Measurements from ENCODE around the gene ANKRD33B. TPM values are rescaled to one million over a fixed set of nuclear protein-coding genes. Genes with fewer than 3 reads are reported as not detected.

ANKRD33B gene
- total RNA-seq, 8 experiments from 2014 or later = 2.8 to 41.9 (median 5.4) TPM

DNA sequence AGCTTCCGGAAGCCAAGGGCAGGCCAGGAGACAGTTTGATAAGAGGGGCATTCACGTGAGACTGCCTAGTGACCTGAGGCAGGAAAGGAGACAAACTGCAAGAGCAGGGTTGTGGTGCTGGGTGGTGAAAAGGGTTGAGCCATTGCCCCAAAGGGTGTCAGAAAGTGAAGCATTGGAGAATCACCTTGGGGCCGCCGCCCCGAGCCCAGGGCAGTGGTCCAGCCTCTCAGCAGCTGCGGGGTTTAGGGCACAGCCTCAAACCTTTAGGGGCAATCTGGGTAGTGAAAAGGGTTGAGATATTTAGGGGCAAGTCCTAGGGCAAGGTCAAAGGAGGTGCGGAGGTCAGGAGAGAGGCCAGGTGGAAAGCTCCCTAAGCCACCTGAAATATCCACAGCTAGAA, 10.4 kb upstream of the ANKRD33B start:
- Histone ChIP-seq H3K4me1 (replicated peaks in 1 of 2) (peaks cover 0 to 13% of the 10 kb centered on the region in 2 donors), H3K27ac (no peak overlapping the region), H3K4me3 (no peak overlapping the region)
- no peak for ATAC-seq (replicated peaks in 6 of 8)
- in situ Hi-C loops (cut with MboI; ENCODE audit: low pct_unique_long_range_greater_than_20kb in 2 of 9, low sequenced_read_pairs in 9 of 9, unreplicated experiment in 9 of 9) = no loop called here
- WGBS, 10 experiments = 83 to 100% (median 97%) methylated on average over 1 to 6 of the region's 7 CpGs; no CpG with 5 or more reads in 6 of the 10 experiments

GRCh38 chr5:10555277-10555684, 8.6 kb upstream of the ANKRD33B start:
- ATAC-seq (replicated peaks in 6 of 8) = peak; percentile 23 to 98 (median 94)
- H3K27ac ChIP-seq = no peak overlapping the region
- peaks cover 0 to 13% of the 10 kb centered on the region in 2 donors for H3K4me1 ChIP-seq (replicated peaks in 1 of 2)
- H3K4me3 ChIP-seq = no peak overlapping the region
- in situ Hi-C loops (cut with MboI; ENCODE audit: low pct_unique_long_range_greater_than_20kb in 2 of 9, low sequenced_read_pairs in 9 of 9, unreplicated experiment in 9 of 9) = no loop called here
- WGBS, 10 experiments = 4 to 80% (median 51%) methylated on average over 1 to 5 of the region's 8 CpGs; no CpG with 5 or more reads in 1 of the 10 experiments

- WGBS, 10 experiments = 0 to 80% (median 59%) methylated on average over 1 to 3 of the region's 3 CpGs; no CpG with 5 or more reads in 6 of the 10 experiments
- ATAC-seq (replicated peaks in 6 of 8) = peak; percentile 31 to 78 (median 66)
- Histone ChIP-seq H3K27ac (no peak overlapping the region), H3K4me1 (replicated peaks in 1 of 2) (peaks cover 0 to 13% of the 10 kb centered on the region in 2 donors), H3K4me3 (no peak overlapping the region)
- in situ Hi-C loops (cut with MboI; ENCODE audit: low pct_unique_long_range_greater_than_20kb in 2 of 9, low sequenced_read_pairs in 9 of 9, unreplicated experiment in 9 of 9) = no loop called here
These were observed 7.5 kb upstream of the ANKRD33B start for GRCh38 chr5:10556289-10556807.

GRCh38 chr5:10556893-10557746, 6.8 kb upstream of the ANKRD33B start:
- Histone ChIP-seq H3K4me1 (replicated peaks in 1 of 2) (peaks cover 0 to 13% of the 10 kb centered on the region in 2 donors), H3K27ac (no peak overlapping the region), H3K4me3 (no peak overlapping the region)
- WGBS, 10 experiments = 24 to 100% (median 74%) methylated on average over 1 to 7 of the region's 11 CpGs; no CpG with 5 or more reads in 2 of the 10 experiments
- ATAC-seq (replicated peaks in 6 of 8) = no peak
- in situ Hi-C loops (cut with MboI; ENCODE audit: low pct_unique_long_range_greater_than_20kb in 2 of 9, low sequenced_read_pairs in 9 of 9, unreplicated experiment in 9 of 9) = no loop called here

- WGBS, 10 experiments = 66 to 100% (median 76%) methylated on average over 1 to 4 of the region's 4 CpGs; no CpG with 5 or more reads in 2 of the 10 experiments
- Histone ChIP-seq H3K4me1 (replicated peaks in 1 of 2) (peaks cover 0 to 18% of the 10 kb centered on the region in 2 donors), H3K27ac (no peak overlapping the region), H3K4me3 (no peak overlapping the region)
- ATAC-seq (replicated peaks in 6 of 8) = no peak
- in situ Hi-C loops (cut with MboI; ENCODE audit: low pct_unique_long_range_greater_than_20kb in 2 of 9, low sequenced_read_pairs in 9 of 9, unreplicated experiment in 9 of 9) = no loop called here
These were observed 4.7 kb upstream of the ANKRD33B start for GRCh38 chr5:10559151-10559550.

DNA sequence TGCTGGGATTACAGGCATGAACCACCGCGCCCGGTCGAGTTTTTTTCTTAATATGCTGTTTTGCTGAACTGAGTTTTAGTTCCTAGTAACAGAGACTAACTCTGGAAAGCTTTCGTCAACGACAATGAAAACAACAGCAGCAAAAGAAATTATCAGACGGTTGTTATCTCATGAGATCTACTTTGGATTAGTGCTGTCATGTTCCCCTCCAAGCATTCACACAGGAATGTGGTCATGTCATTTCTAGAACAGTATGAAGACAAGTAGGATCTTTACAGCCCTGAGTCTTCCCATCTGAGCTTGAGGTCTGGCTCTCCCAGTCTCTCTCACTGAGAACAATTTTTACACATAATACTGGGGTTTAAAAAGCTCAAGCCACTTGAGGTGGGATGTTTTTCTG, 4.0 kb upstream of the ANKRD33B start:
- in situ Hi-C loops (cut with MboI; ENCODE audit: low pct_unique_long_range_greater_than_20kb in 2 of 9, low sequenced_read_pairs in 9 of 9, unreplicated experiment in 9 of 9) = no loop called here
- ATAC-seq (replicated peaks in 6 of 8) = no peak
- Histone ChIP-seq H3K4me1 (replicated peaks in 1 of 2) (peaks cover 0 to 18% of the 10 kb centered on the region in 2 donors), H3K27ac (no peak overlapping the region), H3K4me3 (no peak overlapping the region)
- WGBS, 10 experiments = 76 to 95% (median 87%) methylated on average over 4 to 7 of the region's 7 CpGs; no CpG with 5 or more reads in 1 of the 10 experiments

- 74 to 100% (median 88%) methylated on average over 1 to 16 of the region's 45 CpGs for WGBS, 10 experiments
- in situ Hi-C loops (cut with MboI; ENCODE audit: low pct_unique_long_range_greater_than_20kb in 2 of 9, low sequenced_read_pairs in 9 of 9, unreplicated experiment in 9 of 9) = no loop called here
- Histone ChIP-seq H3K4me3 (peak overlapping the region in 2 of 5 donors; percentile 66 to 84), H3K27ac (no peak overlapping the region), H3K4me1 (replicated peaks in 1 of 2) (peaks cover 0 to 24% of the 10 kb centered on the region in 2 donors)
- no peak for ATAC-seq (replicated peaks in 6 of 8)
These were observed 1.4 kb upstream of the ANKRD33B start for GRCh38 chr5:10562201-10563109.

- in situ Hi-C loops (cut with MboI; ENCODE audit: low pct_unique_long_range_greater_than_20kb in 2 of 9, low sequenced_read_pairs in 9 of 9, unreplicated experiment in 9 of 9) = no loop called here
- peak overlapping the region in 1 of 2 donors; percentile 3 for H3K27ac ChIP-seq
- H3K4me3 ChIP-seq = peak overlapping the region; percentile 51 to 84 (median 66)
- H3K4me1 ChIP-seq (replicated peaks in 1 of 2) = peaks cover 0 to 29% of the 10 kb centered on the region in 2 donors
- peak; percentile 41 to 68 (median 47) for ATAC-seq (replicated peaks in 6 of 8)
- WGBS, 10 experiments = 0 to 20% (median 5%) methylated on average over 1 to 12 of the region's 76 CpGs; no CpG with 5 or more reads in 7 of the 10 experiments
These were observed 543 bp upstream of the ANKRD33B start for GRCh38 chr5:10563110-10563944.

DNA sequence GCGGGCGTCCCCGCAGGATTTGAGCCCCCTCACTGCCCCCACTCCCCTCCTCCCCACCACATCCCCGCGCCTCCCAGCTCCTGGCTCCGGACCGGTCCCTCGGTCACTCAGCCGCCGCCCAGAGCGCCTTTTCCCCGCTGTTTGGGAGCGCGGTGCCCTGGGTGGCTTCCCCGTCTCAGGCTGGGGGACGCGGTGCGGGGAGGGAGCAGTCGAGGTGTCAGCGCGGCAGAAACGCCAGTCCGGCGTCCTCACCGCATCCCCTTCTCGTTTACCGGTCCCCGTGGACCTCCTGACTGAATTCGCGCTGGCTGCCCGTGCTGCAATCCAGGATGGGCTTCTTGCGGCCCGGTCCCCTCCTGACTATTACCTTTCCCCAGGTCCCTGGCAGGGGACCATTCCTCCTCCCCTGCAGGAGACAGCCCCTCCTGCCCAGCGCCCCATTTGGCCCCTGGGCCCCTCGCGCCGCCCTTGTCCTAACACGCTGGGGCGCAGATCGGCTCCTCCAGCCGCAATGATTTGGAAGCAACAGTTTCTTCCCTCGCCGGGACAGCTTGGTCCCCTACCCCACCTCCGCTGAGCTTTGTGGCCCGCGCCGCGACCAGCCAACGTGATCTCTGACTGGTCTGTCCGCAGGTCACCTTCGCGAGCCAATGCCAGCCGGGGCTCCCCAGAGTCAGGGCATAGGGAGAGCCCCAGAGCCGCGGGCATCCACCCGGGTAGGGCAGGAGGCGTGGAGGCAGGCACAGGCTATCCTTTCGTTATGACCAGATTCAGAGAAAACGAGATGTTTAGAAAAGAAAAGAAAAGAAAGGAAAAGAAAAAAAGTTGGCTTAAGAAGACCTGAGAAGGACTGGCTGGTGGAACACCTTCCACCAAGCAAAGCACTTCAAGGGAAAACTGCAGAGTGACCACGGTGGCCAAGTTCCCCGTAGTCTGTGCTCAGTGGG, 1.2 kb downstream of the ANKRD33B start:
- ATAC-seq (replicated peaks in 6 of 8) = peak; percentile 0 to 32 (median 14)
- H3K4me1 ChIP-seq (replicated peaks in 1 of 2) = peaks cover 0 to 29% of the 10 kb centered on the region in 2 donors
- peak overlapping the region; percentile 51 to 84 (median 66) for H3K4me3 ChIP-seq
- H3K27ac ChIP-seq = no peak overlapping the region
- WGBS, 10 experiments = 0 to 42% (median 5%) methylated on average over 1 to 17 of the region's 61 CpGs; no CpG with 5 or more reads in 1 of the 10 experiments
- in situ Hi-C loops (cut with MboI; ENCODE audit: low pct_unique_long_range_greater_than_20kb in 2 of 9, low sequenced_read_pairs in 9 of 9, unreplicated experiment in 9 of 9) = no loop called here

GRCh38 chr5:10565785-10566542, 2.1 kb downstream of the ANKRD33B start:
- Histone ChIP-seq H3K27ac (no peak overlapping the region), H3K4me1 (replicated peaks in 1 of 2) (peaks cover 0 to 29% of the 10 kb centered on the region in 2 donors), H3K4me3 (peak overlapping the region; percentile 51 to 84 (median 66))
- WGBS, 10 experiments = 0 to 77% (median 31%) methylated on average over 1 to 4 of the region's 11 CpGs; no CpG with 5 or more reads in 3 of the 10 experiments
- ATAC-seq (replicated peaks in 6 of 8) = peak in 2 of 8 experiments; percentile 0 to 1
- in situ Hi-C loops (cut with MboI; ENCODE audit: low pct_unique_long_range_greater_than_20kb in 2 of 9, low sequenced_read_pairs in 9 of 9, unreplicated experiment in 9 of 9) = no loop called here
